Colonic mucosa (tissue), 4 donors: ENCODE results near the gene NARS2. TPM values are rescaled to one million over a fixed set of nuclear protein-coding genes. Genes with fewer than 3 reads are reported as not detected.

ENCODE experiments used
- DNase-seq: peaks from one replicate; pipeline ENCODE4 v3.0.0-alpha.2; 2020
- H3K27ac ChIP-seq: fragments of 200-600 bp; one replicate; pipeline ENCODE4 v1.8.0; 2021
- H3K27me3 ChIP-seq: fragments of 200-600 bp; one replicate; pipeline ENCODE4 v1.8.0; 2021
- H3K36me3 ChIP-seq: fragments of 200-600 bp; one replicate; pipeline ENCODE4 v1.8.0; 2021
- H3K4me1 ChIP-seq: fragments of 200-600 bp; one replicate; pipeline ENCODE4 v1.8.0; 2021; ENCODE audit warnings: mild to moderate bottlenecking
- H3K4me3 ChIP-seq: fragments of 200-600 bp; one replicate; pipeline ENCODE4 v1.8.0; 2021
- H3K9ac ChIP-seq, 2 donors: one replicate each; pipeline ENCODE4 v1.7.0; 2013; ENCODE audit warnings: control low read depth in 2 of 2, low read depth in 2 of 2, low read length in 2 of 2
- H3K9me3 ChIP-seq: fragments of 200-600 bp; one replicate; pipeline ENCODE4 v1.8.0; 2021
- CTCF ChIP-seq: fragments of 200-600 bp; IDR thresholded peaks from one replicate; pipeline ENCODE4 v1.8.0; 2022; ENCODE audit warnings: antibody characterized with exemption, mild to moderate bottlenecking
- intact Hi-C: fragments of 100-400 bp; cut with DNase I; formaldehyde crosslinking; loops from one replicate; pipeline ENCODE4 v1.14.1; 2022
- total RNA-seq, 2 donors: library from RNA; stranded (reverse); fragmentation: NEBNext Ultra II Directional in 1 of 2; extraction: Animal tissue kit (Norgen Biotek cat#: 25700) in 1 of 2; gene quantifications; one replicate each; pipeline ENCODE4 v1.2.1, GENCODE V29; 2021
- donor health status: healthy.
- donor health status: DM: no; HTN: no; CAD: no.
- donor health status: DM: no; HTN: no; CAD: no.

NARS2 gene
- total RNA-seq, 2 donors from 2014 or later = 15.0 to 23.7 TPM

GRCh38 chr11:78595436-78596130 is 20.9 kb upstream of the NARS2 start:
- no peak overlapping the region for H3K4me3 ChIP-seq
- no peaks in the 10 kb centered on the region for H3K4me1 ChIP-seq
- no peak for TF ChIP-seq CTCF
- H3K9me3 ChIP-seq = no peaks in the 10 kb centered on the region
- no peak overlapping the region for H3K9ac ChIP-seq
- no peaks in the 10 kb centered on the region for H3K36me3 ChIP-seq
- intact Hi-C loops = no loop called here
- H3K27me3 ChIP-seq = no peaks in the 10 kb centered on the region
- no peak for DNase-seq
- H3K27ac ChIP-seq = no peak overlapping the region

GRCh38 chr11:78594814-78595213 is 20.1 kb upstream of the NARS2 start:
- no peaks in the 10 kb centered on the region for H3K36me3 ChIP-seq
- no peaks in the 10 kb centered on the region for H3K9me3 ChIP-seq
- DNase-seq = no peak
- no peak for TF ChIP-seq CTCF
- H3K4me3 ChIP-seq = no peak overlapping the region
- no peaks in the 10 kb centered on the region for H3K4me1 ChIP-seq
- H3K9ac ChIP-seq = no peak overlapping the region
- H3K27me3 ChIP-seq = no peaks in the 10 kb centered on the region
- no peak overlapping the region for H3K27ac ChIP-seq
- intact Hi-C loops = no loop called here

- no peak for TF ChIP-seq CTCF
- Histone ChIP-seq H3K4me3 (no peak overlapping the region), H3K27ac (no peak overlapping the region), H3K27me3 (no peaks in the 10 kb centered on the region), H3K4me1 (no peaks in the 10 kb centered on the region), H3K9me3 (no peaks in the 10 kb centered on the region), H3K36me3 (no peaks in the 10 kb centered on the region), H3K9ac (no peak overlapping the region)
- DNase-seq = no peak
- intact Hi-C loops = no loop called here
Measured at GRCh38 chr11:78588517-78588916, 13.9 kb upstream of the NARS2 start.

- TF ChIP-seq CTCF = no peak
- intact Hi-C loops = no loop called here
- no peak overlapping the region for H3K4me3 ChIP-seq
Measured at GRCh38 chr11:78587446-78587845, 12.8 kb upstream of the NARS2 start.

GRCh38 chr11:78586452-78587046 is 11.9 kb upstream of the NARS2 start:
- TF ChIP-seq CTCF = peak; percentile 46
- Histone ChIP-seq H3K27me3 (no peaks in the 10 kb centered on the region), H3K27ac (no peak overlapping the region), H3K4me3 (no peak overlapping the region), H3K4me1 (no peaks in the 10 kb centered on the region), H3K36me3 (no peaks in the 10 kb centered on the region), H3K9me3 (no peaks in the 10 kb centered on the region), H3K9ac (no peak overlapping the region)
- intact Hi-C loops = no loop called here
- DNase-seq = no peak

More at GRCh38 chr11:78587446-78587845, 12.8 kb upstream of the NARS2 start:
- no peaks in the 10 kb centered on the region for H3K36me3 ChIP-seq
- DNase-seq = no peak
- H3K27me3 ChIP-seq = no peaks in the 10 kb centered on the region
- no peaks in the 10 kb centered on the region for H3K4me1 ChIP-seq
- H3K9me3 ChIP-seq = no peaks in the 10 kb centered on the region
- no peak overlapping the region for H3K27ac ChIP-seq
- H3K9ac ChIP-seq = no peak overlapping the region
